K562 (cell line): Measurements from ENCODE around the gene KIF5A. TPM values are rescaled to one million over a fixed set of nuclear protein-coding genes. Genes with fewer than 3 reads are reported as not detected.

Experiments used
- ATF4 ChIP-seq: fragments of 450-650 bp; formaldehyde crosslinking; IDR thresholded peaks from 2 replicates; pipeline ENCODE4 v1.4.0; 2022; ENCODE audit warnings: mild to moderate bottlenecking, moderate library complexity
- ATF6 ChIP-seq: sonication (generic); formaldehyde crosslinking; IDR thresholded peaks from 2 replicates; pipeline ENCODE4 v1.4.0; 2020; ENCODE audit warnings: mild to moderate bottlenecking, missing genetic modification reagents
- EP400 ChIP-seq: fragments of 450-650 bp; IDR thresholded peaks from 2 replicates; pipeline ENCODE4 v1.6.1; 2017; ENCODE audit warnings: antibody characterized with exemption, mild to moderate bottlenecking, moderate library complexity
- HLTF ChIP-seq: fragments of 450-650 bp; IDR thresholded peaks from 2 replicates; pipeline ENCODE4 v1.6.1; 2016
- LCOR ChIP-seq: sonication (generic); formaldehyde crosslinking; IDR thresholded peaks from 2 replicates; pipeline ENCODE4 v1.8.0; 2022; ENCODE audit warnings: mild to moderate bottlenecking, missing genetic modification reagents
- MAFG ChIP-seq: fragments of 450-650 bp; conservative IDR thresholded peaks from 2 replicates; pipeline ENCODE4 v1.6.1; 2016; ENCODE audit warnings: missing genetic modification characterization, missing compliant biosample characterization
- MBD2 ChIP-seq: sonication (generic); IDR thresholded peaks from 2 replicates; pipeline ENCODE4 v1.6.1; 2016; ENCODE audit warnings: low read depth, borderline replicate concordance
- PHF20 ChIP-seq: fragments of 450-650 bp; IDR thresholded peaks from 2 replicates; pipeline ENCODE4 v1.6.1; 2018; ENCODE audit not compliant: partially characterized antibody
- RBM14 ChIP-seq: fragments of 200-400 bp; formaldehyde crosslinking; IDR thresholded peaks from 2 replicates; pipeline ENCODE4 v1.6.1; 2018; ENCODE audit warnings: low read depth, mild to moderate bottlenecking, low read length, moderate library complexity, borderline replicate concordance; ENCODE audit not compliant: insufficient read depth
- REST ChIP-seq, 2 experiments: fragments of 450-650 bp; formaldehyde crosslinking in 1 of 2; IDR thresholded peaks; 2 replicates each; pipeline versions ENCODE4 v1.4.0 to v1.6.1; 2014 to 2020; ENCODE audit warnings: mild to moderate bottlenecking in 2 of 2, borderline replicate concordance in 1 of 2, low read depth in 1 of 2
- RHOXF2B ChIP-seq: fragments of 250-450 bp; sonication (Bioruptor Pico); conservative IDR thresholded peaks from 2 replicates; pipeline ENCODE4 v1.5.1; 2021
- UBTF ChIP-seq, 2 experiments: IDR thresholded peaks; 2 replicates each; pipeline ENCODE4 v1.6.1; 2012; ENCODE audit warnings: improper control_type of control experiment in 2 of 2, low read depth in 2 of 2, low read length in 2 of 2, borderline replicate concordance in 1 of 2
- YY1 ChIP-seq, 3 experiments: IDR thresholded peaks; 2 replicates each; pipeline ENCODE4 v1.6.1; 2011; ENCODE audit warnings: low read length in 2 of 3, mild to moderate bottlenecking in 2 of 3, moderate library complexity in 2 of 3, borderline replicate concordance in 1 of 3, control low read depth in 1 of 3, low read depth in 1 of 3; ENCODE audit not compliant: insufficient read depth in 3 of 3, insufficient replicate concordance in 2 of 3, control insufficient read depth in 1 of 3, insufficient read length in 1 of 3; ENCODE audit errors: extremely low read depth in 1 of 3
- polyA plus RNA-seq, 8 experiments: library from polyadenylated mRNA; depleted of rRNA in 4 of 8; stranded (reverse) in 5 of 8; unstranded in 3 of 8; fragments of >200 nt; fragmentation: Nextera tagmentation in 2 of 8; fragmentation: Illumina TruSeq in 1 of 8; extraction: Ambion mirVana in 2 of 8; extraction: Trizol in 1 of 8; gene quantifications; 2 replicates each; pipeline versions ENCODE4 v1.2.1 to v1.2.3, GENCODE V29; 2011 to 2014; ENCODE audit warnings: inconsistent platforms in 1 of 8, missing spikeins in 1 of 8
- total RNA-seq, 7 experiments: library from RNA; depleted of rRNA in 6 of 7; stranded (reverse); fragments of >200 nt in 6 of 7; fragmentation: Illumina TruSeq in 2 of 7; extraction: Trizol in 2 of 7; gene quantifications; 2 replicates each; pipeline versions ENCODE4 v1.2.1 to v1.2.3, GENCODE V29; 2011 to 2021; ENCODE audit warnings: low replicate concordance in 1 of 7

KIF5A gene
- total and polyA plus RNA-seq, 9 of the 15 experiments (the other 6 are each of a cell fraction or from before 2014, with no cell fraction given) = 3.4 to 17.7 (median 8.0) TPM

- TF ChIP-seq ATF6 (no peak), ATF4 (no peak), EP400 (peak; percentile 21), RHOXF2B (CRISPR knock-in tag) (no peak), UBTF (IDR thresholded peaks at IDR 0.05; ENCODE audit: borderline replicate concordance in 1 of 2, low read depth in 2 of 2, low read length in 2 of 2) (0 out of 4 replicates have a peak, but pooled peaks of 1 of the 2 experiments have one; percentile 43), HLTF (no peak), PHF20 (no peak), REST (IDR thresholded peaks at IDR 0.05; ENCODE audit: borderline replicate concordance) (peak; percentile 8; the same call in 1 of the 2 replicates), REST (CRISPR knock-in tag; IDR thresholded peaks at IDR 0.05; ENCODE audit: low read depth) (no peak), RBM14 (no peak), YY1 (IDR thresholded peaks at IDR 0.05; ENCODE audit: borderline replicate concordance in 1 of 3, control insufficient read depth in 1 of 3, extremely low read depth in 1 of 3, insufficient read depth in 3 of 3, insufficient read length in 1 of 3, insufficient replicate concordance in 2 of 3, low read depth in 1 of 3, low read length in 2 of 3) (peak in 2 of 3 experiments; percentile 38 to 76), LCOR (CRISPR knock-in tag) (peak; percentile 65; the same call in 1 of the 2 replicates), MBD2 (no peak), MAFG (tag) (no peak)
Observed at GRCh38 chr12:57552835-57553313, 3.0 kb downstream of the KIF5A start (continued).
